ENCODE results near the gene STOM.

STOM gene

DNA sequence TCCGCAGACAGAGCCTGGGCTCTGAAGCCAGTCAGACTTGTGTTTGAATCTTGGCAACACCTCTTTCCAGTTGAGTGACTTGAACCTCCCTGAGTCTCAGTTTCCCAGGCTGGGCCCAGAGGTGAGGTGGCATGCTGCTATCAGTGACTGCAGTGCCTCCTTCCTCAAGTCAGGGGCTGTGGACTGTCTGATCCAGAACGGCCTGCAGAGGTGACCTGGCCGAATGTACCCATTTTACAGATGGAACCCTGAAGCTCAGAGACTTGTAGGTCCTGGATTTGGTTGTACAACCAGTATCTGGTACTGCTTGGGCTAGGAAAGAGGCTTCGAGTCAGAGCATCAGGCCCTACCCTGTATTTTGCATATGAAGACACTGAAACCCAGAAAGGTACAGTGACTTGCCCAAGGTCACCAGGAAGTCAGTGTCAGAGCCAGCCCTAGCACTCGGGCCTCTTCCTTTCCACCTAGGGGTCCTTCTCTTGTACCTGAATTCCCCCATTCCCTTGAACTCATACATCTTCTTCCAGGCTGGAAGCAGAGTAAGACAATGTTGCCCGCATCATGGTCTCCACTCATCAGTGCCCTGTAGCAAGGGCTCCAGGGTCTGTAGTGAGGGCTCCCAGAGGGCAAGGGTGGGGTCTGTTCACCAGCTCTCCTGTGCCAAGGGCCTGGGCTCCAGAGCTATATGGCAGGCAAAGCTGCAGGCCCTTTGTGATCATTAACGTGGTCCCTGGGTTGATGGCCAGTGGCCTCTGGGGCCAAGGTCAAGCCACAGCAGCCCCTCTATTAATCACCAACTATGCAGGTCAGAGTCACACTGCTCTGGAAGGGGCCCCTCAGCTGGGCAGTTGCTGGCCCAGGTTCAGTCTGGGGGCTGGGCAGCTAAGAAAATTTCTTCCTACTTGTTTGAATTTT lies 73.6 kb downstream of the STOM start:
- TF ChIP-seq TAF1 (IDR thresholded peaks at IDR 0.05; ENCODE audit: borderline replicate concordance, insufficient read depth, low read length) = no peak
- TF ChIP-seq FOXP2 (optimal IDR thresholded peaks at IDR 0.05; ENCODE audit: borderline replicate concordance, extremely low read depth, extremely low read length, insufficient read depth) = no peak
- TF ChIP-seq, protein P1, sequence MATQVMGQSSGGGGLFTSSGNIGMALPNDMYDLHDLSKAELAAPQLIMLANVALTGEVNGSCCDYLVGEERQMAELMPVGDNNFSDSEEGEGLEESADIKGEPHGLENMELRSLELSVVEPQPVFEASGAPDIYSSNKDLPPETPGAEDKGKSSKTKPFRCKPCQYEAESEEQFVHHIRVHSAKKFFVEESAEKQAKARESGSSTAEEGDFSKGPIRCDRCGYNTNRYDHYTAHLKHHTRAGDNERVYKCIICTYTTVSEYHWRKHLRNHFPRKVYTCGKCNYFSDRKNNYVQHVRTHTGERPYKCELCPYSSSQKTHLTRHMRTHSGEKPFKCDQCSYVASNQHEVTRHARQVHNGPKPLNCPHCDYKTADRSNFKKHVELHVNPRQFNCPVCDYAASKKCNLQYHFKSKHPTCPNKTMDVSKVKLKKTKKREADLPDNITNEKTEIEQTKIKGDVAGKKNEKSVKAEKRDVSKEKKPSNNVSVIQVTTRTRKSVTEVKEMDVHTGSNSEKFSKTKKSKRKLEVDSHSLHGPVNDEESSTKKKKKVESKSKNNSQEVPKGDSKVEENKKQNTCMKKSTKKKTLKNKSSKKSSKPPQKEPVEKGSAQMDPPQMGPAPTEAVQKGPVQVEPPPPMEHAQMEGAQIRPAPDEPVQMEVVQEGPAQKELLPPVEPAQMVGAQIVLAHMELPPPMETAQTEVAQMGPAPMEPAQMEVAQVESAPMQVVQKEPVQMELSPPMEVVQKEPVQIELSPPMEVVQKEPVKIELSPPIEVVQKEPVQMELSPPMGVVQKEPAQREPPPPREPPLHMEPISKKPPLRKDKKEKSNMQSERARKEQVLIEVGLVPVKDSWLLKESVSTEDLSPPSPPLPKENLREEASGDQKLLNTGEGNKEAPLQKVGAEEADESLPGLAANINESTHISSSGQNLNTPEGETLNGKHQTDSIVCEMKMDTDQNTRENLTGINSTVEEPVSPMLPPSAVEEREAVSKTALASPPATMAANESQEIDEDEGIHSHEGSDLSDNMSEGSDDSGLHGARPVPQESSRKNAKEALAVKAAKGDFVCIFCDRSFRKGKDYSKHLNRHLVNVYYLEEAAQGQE (IDR thresholded peaks at IDR 0.05; ENCODE audit: insufficient read depth in 1 of 2, low read depth in 2 of 2, low read length in 2 of 2) = no peak
- TF ChIP-seq SIN3A (IDR thresholded peaks at IDR 0.05; ENCODE audit: borderline replicate concordance, insufficient read depth, low read length) = no peak
- no peak for TF ChIP-seq POLR2AphosphoS5 (IDR thresholded peaks at IDR 0.05; ENCODE audit: low read depth, low read length)

DNA sequence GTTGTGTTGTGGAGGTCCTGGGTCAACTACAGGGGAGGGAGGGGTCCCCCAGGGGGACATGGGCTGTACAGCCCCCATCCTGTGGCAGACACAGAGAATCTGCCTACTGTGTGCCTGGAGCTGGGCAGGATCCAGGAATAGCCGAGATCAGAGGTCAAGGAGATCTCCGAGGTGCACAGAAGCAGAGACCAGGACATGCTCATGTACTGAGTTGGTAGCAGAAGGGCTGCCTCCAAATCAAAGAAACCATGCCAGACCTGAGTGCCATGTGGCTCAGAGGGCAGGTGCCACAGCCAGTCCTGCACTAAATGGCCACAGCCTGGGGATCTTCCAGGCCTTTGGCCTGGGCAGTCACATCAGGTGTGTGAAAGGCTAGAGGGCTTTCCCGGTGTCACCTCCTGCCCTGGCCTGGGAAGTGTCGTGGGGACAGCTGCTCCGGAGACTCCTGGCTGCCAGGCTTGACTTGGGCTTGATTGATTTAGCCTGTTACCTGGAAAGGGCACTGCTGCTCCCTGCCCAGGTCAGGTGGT lies 74.3 kb downstream of the STOM start:
- no peak for TF ChIP-seq POLR2AphosphoS5 (IDR thresholded peaks at IDR 0.05; ENCODE audit: low read depth, low read length)

DNA sequence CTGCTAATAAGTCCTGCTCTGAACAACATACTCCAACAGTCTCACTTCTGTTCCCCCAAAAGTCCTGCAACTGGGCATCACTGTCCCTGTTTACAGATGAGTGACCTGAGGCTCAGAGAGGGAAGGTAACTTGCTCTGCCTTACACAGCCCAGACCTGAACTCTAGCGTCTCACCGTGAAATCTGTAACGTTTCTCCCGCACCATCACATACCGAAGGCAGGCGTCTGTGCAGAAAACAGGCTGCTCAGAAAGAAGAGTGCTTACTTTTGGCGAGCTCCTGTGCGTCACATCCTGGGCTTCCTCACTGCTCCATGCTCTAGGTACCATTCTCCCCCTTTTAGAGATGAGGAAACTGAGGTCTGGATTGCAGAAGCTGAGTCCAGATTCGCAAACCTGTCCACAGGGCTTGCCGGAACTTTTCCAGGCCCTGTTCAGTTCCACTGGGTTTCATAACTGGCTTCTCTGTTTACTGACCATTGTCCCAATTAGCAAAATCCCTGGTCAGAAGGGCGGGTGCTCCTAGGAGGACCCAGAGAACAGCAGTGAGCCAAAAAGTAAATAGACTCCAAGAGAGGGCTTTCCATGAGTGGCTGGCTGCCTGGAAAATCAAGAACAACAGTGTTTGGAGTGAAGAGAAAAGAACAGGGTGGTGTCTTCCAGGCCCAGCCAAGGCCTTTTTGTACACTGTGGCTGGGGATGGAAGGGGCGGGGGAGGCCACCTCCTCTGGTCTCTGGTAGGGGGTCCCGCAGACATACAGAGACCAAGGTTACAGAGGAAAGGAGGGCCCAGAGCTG lies 75.0 kb downstream of the STOM start:
- TF ChIP-seq SIN3A (IDR thresholded peaks at IDR 0.05; ENCODE audit: borderline replicate concordance, insufficient read depth, low read length) (no peak), TAF1 (IDR thresholded peaks at IDR 0.05; ENCODE audit: borderline replicate concordance, insufficient read depth, low read length) (no peak), FOXP2 (optimal IDR thresholded peaks at IDR 0.05; ENCODE audit: borderline replicate concordance, extremely low read depth, extremely low read length, insufficient read depth) (no peak), POLR2AphosphoS5 (IDR thresholded peaks at IDR 0.05; ENCODE audit: low read depth, low read length) (no peak)
- TF ChIP-seq, protein P1 (IDR thresholded peaks at IDR 0.05; ENCODE audit: insufficient read depth in 1 of 2, low read depth in 2 of 2, low read length in 2 of 2) = no peak

DNA sequence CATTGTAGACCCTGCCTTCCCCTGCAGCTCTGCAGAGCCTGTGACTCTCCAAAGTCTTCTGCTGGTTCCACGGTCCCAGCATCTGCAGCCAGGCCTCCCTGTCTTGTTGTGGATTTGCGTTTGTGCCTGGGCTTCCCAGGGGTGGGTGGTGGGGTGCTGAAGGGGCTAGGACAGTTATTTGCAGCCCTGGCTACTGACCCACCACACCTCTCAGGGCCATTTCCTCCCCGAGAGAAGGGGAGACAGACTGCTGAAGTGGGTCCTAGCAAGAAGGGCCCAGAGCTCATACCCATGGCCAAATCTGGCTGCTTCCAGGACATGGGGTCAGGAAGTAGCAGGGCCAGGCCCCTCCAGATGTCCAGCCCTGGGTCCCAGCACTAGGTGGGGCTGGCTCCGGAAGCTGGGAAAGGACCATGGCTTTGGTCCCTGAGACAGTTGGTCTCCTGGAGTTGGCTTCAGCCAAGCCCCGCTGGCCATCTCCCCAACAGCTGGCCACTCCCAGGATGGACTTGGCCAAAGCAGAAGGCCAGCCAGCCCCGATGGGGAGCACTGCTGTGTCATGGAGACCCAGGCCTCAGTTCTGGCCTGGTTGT lies 75.8 kb downstream of the STOM start:
- TF ChIP-seq SIN3A (IDR thresholded peaks at IDR 0.05; ENCODE audit: borderline replicate concordance, insufficient read depth, low read length) (no peak), TAF1 (IDR thresholded peaks at IDR 0.05; ENCODE audit: borderline replicate concordance, insufficient read depth, low read length) (no peak), FOXP2 (optimal IDR thresholded peaks at IDR 0.05; ENCODE audit: borderline replicate concordance, extremely low read depth, extremely low read length, insufficient read depth) (no peak), POLR2AphosphoS5 (IDR thresholded peaks at IDR 0.05; ENCODE audit: low read depth, low read length) (no peak)
- TF ChIP-seq, protein P1 (IDR thresholded peaks at IDR 0.05; ENCODE audit: insufficient read depth in 1 of 2, low read depth in 2 of 2, low read length in 2 of 2) = no peak

DNA sequence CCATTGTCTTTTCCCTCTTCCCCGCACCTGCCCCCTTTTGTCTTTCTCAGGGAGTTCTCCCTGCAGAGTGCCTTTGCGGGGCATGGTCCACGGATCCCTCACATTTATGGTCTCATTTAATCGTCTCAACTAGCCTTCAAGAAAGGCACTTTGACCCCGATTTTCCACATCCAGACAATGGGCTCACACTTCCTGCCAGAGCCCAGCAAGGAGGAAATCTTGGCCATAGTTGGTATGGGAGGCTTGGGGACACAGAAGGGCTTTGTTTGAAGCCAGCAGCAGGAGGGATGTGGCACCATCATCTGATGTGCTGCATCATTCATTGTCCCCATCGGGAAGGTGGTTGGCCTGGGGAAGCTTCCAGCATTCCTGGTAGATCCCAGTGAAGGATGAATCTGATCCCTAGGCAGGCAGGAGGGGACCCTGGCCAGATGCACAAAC lies 77.2 kb downstream of the STOM start:
- TF ChIP-seq, protein P1 (IDR thresholded peaks at IDR 0.05; ENCODE audit: insufficient read depth in 1 of 2, low read depth in 2 of 2, low read length in 2 of 2) = no peak
- TF ChIP-seq FOXP2 (optimal IDR thresholded peaks at IDR 0.05; ENCODE audit: borderline replicate concordance, extremely low read depth, extremely low read length, insufficient read depth) (no peak), SIN3A (IDR thresholded peaks at IDR 0.05; ENCODE audit: borderline replicate concordance, insufficient read depth, low read length) (no peak), TAF1 (IDR thresholded peaks at IDR 0.05; ENCODE audit: borderline replicate concordance, insufficient read depth, low read length) (no peak), POLR2AphosphoS5 (IDR thresholded peaks at IDR 0.05; ENCODE audit: low read depth, low read length) (no peak)
